Kidney tubule cell (primary cell): ENCODE measurements around the gene TP53TG3.
"Not testable (repeated sequence)": the region's sequence is repeated elsewhere in the genome, so short reads cannot be mapped to it uniquely, and the experiment has no call there.

Source experiments
- DNase-seq: peaks from one replicate; pipeline ENCODE4 v3.0.0-alpha.2; 2018; ENCODE audit warnings: low spot score

The TP53TG3 gene

GRCh38 chr16:32676065-32676464, at the start of gene TP53TG3:
Gene TP53TG3 (minus strand): TSS chr16:32676165. CDS start chr16:32676097, 68 bp downstream.
- not testable (repeated sequence) for DNase-seq

GRCh38 chr16:32650876-32651275, 25.1 kb downstream of the TP53TG3 start:
- not testable (repeated sequence) for DNase-seq

- not testable (repeated sequence) for DNase-seq
These were observed 28.4 kb downstream of the TP53TG3 start for GRCh38 chr16:32647562-32647961.

- not testable (repeated sequence) for DNase-seq
These were observed 29.2 kb downstream of the TP53TG3 start for GRCh38 chr16:32646780-32647179.

- DNase-seq, result not testable (repeated sequence)
These were observed 29.8 kb downstream of the TP53TG3 start for GRCh38 chr16:32646177-32646576.

- DNase-seq, result not testable (repeated sequence)
These were observed 30.6 kb downstream of the TP53TG3 start for GRCh38 chr16:32645278-32645908.

- not testable (repeated sequence) for DNase-seq
These were observed 31.2 kb downstream of the TP53TG3 start for GRCh38 chr16:32644715-32645114.

GRCh38 chr16:32637614-32638013, 38.4 kb downstream of the TP53TG3 start:
- not testable (repeated sequence) for DNase-seq

GRCh38 chr16:32632096-32632495, 43.9 kb downstream of the TP53TG3 start:
- DNase-seq, result not testable (repeated sequence)
